ENCODE measurements around the gene C13orf42. TPM values are rescaled to one million over a fixed set of nuclear protein-coding genes. Genes with fewer than 3 reads are reported as not detected.

C13orf42 gene
- polyA plus RNA-seq, 6 donors from 2014 or later = not detected

- Mint-ChIP-seq H3K9me3 (no peaks in the 10 kb centered on the region), H3K36me3 (no peaks in the 10 kb centered on the region), H3K4me3 (no peak overlapping the region), H3K27me3 (peaks cover 9 to 35% (median 28%) of the 10 kb centered on the region in 3 donors), H3K27ac (no peak overlapping the region), H3K4me1 (peaks cover 8 to 16% (median 10%) of the 10 kb centered on the region in 3 donors)
- ATAC-seq (ENCODE audit: low read depth in 2 of 2) (no peak), DNase-seq (no peak)
Observed at GRCh38 chr13:51067706-51068105, 43.4 kb downstream of the C13orf42 start.

- Mint-ChIP-seq H3K4me3 (no peak overlapping the region), H3K27ac (no peak overlapping the region), H3K9me3 (no peaks in the 10 kb centered on the region), H3K27me3 (peaks cover 9 to 35% (median 28%) of the 10 kb centered on the region in 3 donors), H3K4me1 (peaks cover 8 to 16% (median 10%) of the 10 kb centered on the region in 3 donors), H3K36me3 (no peaks in the 10 kb centered on the region)
- ATAC-seq (ENCODE audit: low read depth in 2 of 2) (no peak), DNase-seq (no peak)
Observed at GRCh38 chr13:51067210-51067701, 43.8 kb downstream of the C13orf42 start.

- DNase-seq = no peak
Observed at GRCh38 chr13:51066091-51066831, 44.8 kb downstream of the C13orf42 start.

GRCh38 chr13:51065372-51066090 is 45.5 kb downstream of the C13orf42 start:
- Mint-ChIP-seq H3K4me1 (peaks cover 8 to 16% (median 10%) of the 10 kb centered on the region in 3 donors), H3K4me3 (peak overlapping the region in 2 of 8 donors; percentile 30 to 35)

More at GRCh38 chr13:51066091-51066831, 44.8 kb downstream of the C13orf42 start:
- Mint-ChIP-seq H3K27ac (peak overlapping the region in 1 of 6 donors; percentile 12), H3K4me3 (peak overlapping the region in 1 of 8 donors; percentile 35), H3K4me1 (peaks cover 8 to 16% (median 10%) of the 10 kb centered on the region in 3 donors), H3K9me3 (no peaks in the 10 kb centered on the region), H3K36me3 (no peaks in the 10 kb centered on the region), H3K27me3 (peaks cover 9 to 35% (median 28%) of the 10 kb centered on the region in 3 donors)
- ATAC-seq (ENCODE audit: low read depth in 2 of 2) = peak; percentile 49 to 51

GRCh38 chr13:51064753-51065152 is 46.3 kb downstream of the C13orf42 start:
- Mint-ChIP-seq H3K27me3 (peaks cover 9 to 35% (median 28%) of the 10 kb centered on the region in 3 donors), H3K36me3 (no peaks in the 10 kb centered on the region), H3K9me3 (no peaks in the 10 kb centered on the region), H3K4me3 (no peak overlapping the region), H3K27ac (no peak overlapping the region), H3K4me1 (peaks cover 3 to 15% (median 4%) of the 10 kb centered on the region in 3 donors)
- DNase-seq (no peak), ATAC-seq (ENCODE audit: low read depth in 2 of 2) (no peak)

More at GRCh38 chr13:51065372-51066090, 45.5 kb downstream of the C13orf42 start:
- H3K27ac Mint-ChIP-seq = peak overlapping the region in 2 of 6 donors; percentile 12 to 33
- H3K36me3 Mint-ChIP-seq = no peaks in the 10 kb centered on the region
- peaks cover 9 to 35% (median 28%) of the 10 kb centered on the region in 3 donors for H3K27me3 Mint-ChIP-seq
- no peak for ATAC-seq (ENCODE audit: low read depth in 2 of 2)
- H3K9me3 Mint-ChIP-seq = no peaks in the 10 kb centered on the region
- no peak for DNase-seq

GRCh38 chr13:51063909-51064308 is 47.2 kb downstream of the C13orf42 start:
- ATAC-seq (ENCODE audit: low read depth in 2 of 2) = no peak
- peaks cover 3 to 15% (median 4%) of the 10 kb centered on the region in 3 donors for H3K4me1 Mint-ChIP-seq
- no peak overlapping the region for H3K27ac Mint-ChIP-seq
- H3K27me3 Mint-ChIP-seq = peaks cover 9 to 35% (median 28%) of the 10 kb centered on the region in 3 donors
- H3K36me3 Mint-ChIP-seq = no peaks in the 10 kb centered on the region
- H3K9me3 Mint-ChIP-seq = no peaks in the 10 kb centered on the region
- no peak for DNase-seq
- no peak overlapping the region for H3K4me3 Mint-ChIP-seq

- ATAC-seq (ENCODE audit: low read depth in 2 of 2) (no peak), DNase-seq (no peak)
- Mint-ChIP-seq H3K9me3 (peaks cover 0 to 6% (median 0%) of the 10 kb centered on the region in 7 donors), H3K27ac (peak overlapping the region in 1 of 6 donors; percentile 27), H3K36me3 (no peaks in the 10 kb centered on the region), H3K4me1 (peaks cover 0 to 9% (median 4%) of the 10 kb centered on the region in 3 donors), H3K4me3 (no peak overlapping the region), H3K27me3 (peaks cover 0 to 3% (median 0%) of the 10 kb centered on the region in 3 donors)
Observed at GRCh38 chr13:51058461-51059167, 52.5 kb downstream of the C13orf42 start.

- peaks cover 0 to 6% (median 0%) of the 10 kb centered on the region in 7 donors for H3K9me3 Mint-ChIP-seq
- no peaks in the 10 kb centered on the region for H3K36me3 Mint-ChIP-seq
- peaks cover 0 to 9% (median 4%) of the 10 kb centered on the region in 3 donors for H3K4me1 Mint-ChIP-seq
- H3K4me3 Mint-ChIP-seq = no peak overlapping the region
- ATAC-seq (ENCODE audit: low read depth in 2 of 2) = no peak
- DNase-seq = no peak
- no peak overlapping the region for H3K27ac Mint-ChIP-seq
- H3K27me3 Mint-ChIP-seq = no peaks in the 10 kb centered on the region
Observed at GRCh38 chr13:51057906-51058305, 53.2 kb downstream of the C13orf42 start.

- H3K4me3 Mint-ChIP-seq = no peak overlapping the region
- H3K9me3 Mint-ChIP-seq = peaks cover 0 to 6% (median 0%) of the 10 kb centered on the region in 7 donors
- DNase-seq = no peak
- H3K36me3 Mint-ChIP-seq = no peaks in the 10 kb centered on the region
- H3K27me3 Mint-ChIP-seq = peaks cover 0 to 2% (median 0%) of the 10 kb centered on the region in 3 donors
- no peak for ATAC-seq (ENCODE audit: low read depth in 2 of 2)
- peaks cover 0 to 9% (median 4%) of the 10 kb centered on the region in 3 donors for H3K4me1 Mint-ChIP-seq
- peak overlapping the region in 2 of 6 donors; percentile 72 to 89 for H3K27ac Mint-ChIP-seq
Observed at GRCh38 chr13:51057001-51057400, 54.1 kb downstream of the C13orf42 start.

- no peak overlapping the region for H3K4me3 Mint-ChIP-seq
- H3K36me3 Mint-ChIP-seq = no peaks in the 10 kb centered on the region
- peaks cover 0 to 6% (median 0%) of the 10 kb centered on the region in 7 donors for H3K9me3 Mint-ChIP-seq
- no peak for DNase-seq
- H3K27me3 Mint-ChIP-seq = peaks cover 0 to 16% (median 0%) of the 10 kb centered on the region in 3 donors
- H3K4me1 Mint-ChIP-seq = peaks cover 0 to 5% (median 4%) of the 10 kb centered on the region in 3 donors
- H3K27ac Mint-ChIP-seq = no peak overlapping the region
- no peak for ATAC-seq (ENCODE audit: low read depth in 2 of 2)
Observed at GRCh38 chr13:51052581-51052980, 58.5 kb downstream of the C13orf42 start.

- no peak for ATAC-seq (ENCODE audit: low read depth in 2 of 2)
- Mint-ChIP-seq H3K4me3 (no peak overlapping the region), H3K27me3 (peaks cover 0 to 16% (median 0%) of the 10 kb centered on the region in 3 donors)
Observed at GRCh38 chr13:51050021-51050830, 60.8 kb downstream of the C13orf42 start.

GRCh38 chr13:51048616-51049015 is 62.5 kb downstream of the C13orf42 start:
- Mint-ChIP-seq H3K4me1 (no peaks in the 10 kb centered on the region), H3K27me3 (peaks cover 0 to 16% (median 0%) of the 10 kb centered on the region in 3 donors), H3K4me3 (no peak overlapping the region), H3K9me3 (no peaks in the 10 kb centered on the region), H3K36me3 (no peaks in the 10 kb centered on the region), H3K27ac (peak overlapping the region in 1 of 6 donors; percentile 31)
- ATAC-seq (ENCODE audit: low read depth in 2 of 2) (no peak), DNase-seq (no peak)

More at GRCh38 chr13:51050021-51050830, 60.8 kb downstream of the C13orf42 start:
- H3K27ac Mint-ChIP-seq = no peak overlapping the region
- H3K9me3 Mint-ChIP-seq = peaks cover 0 to 2% (median 0%) of the 10 kb centered on the region in 7 donors
- DNase-seq = no peak
- H3K4me1 Mint-ChIP-seq = peaks cover 0 to 4% (median 0%) of the 10 kb centered on the region in 3 donors
- H3K36me3 Mint-ChIP-seq = no peaks in the 10 kb centered on the region

Measured in naive B cell (primary cell).